ENCODE results near the gene TMEM37. TPM values are rescaled to one million over a fixed set of nuclear protein-coding genes. Genes with fewer than 3 reads are reported as not detected.
A peak's percentile ranks its signal among the peaks of the same experiment; 100 is the strongest.

Gene TMEM37
- total and polyA plus RNA-seq, 2 of the 13 experiments (the other 11 are each of a cell fraction or from before 2014, with no cell fraction given) = 37.7 to 115 TPM

- TF ChIP-seq PHF21A (CRISPR knock-in tag; IDR thresholded peaks at IDR 0.05) = peak; percentile 81
- TF ChIP-seq TEAD2 (CRISPR knock-in tag; IDR thresholded peaks at IDR 0.05) = no peak; the same call in 1 of the 2 replicates
- TF ChIP-seq, protein P1, sequence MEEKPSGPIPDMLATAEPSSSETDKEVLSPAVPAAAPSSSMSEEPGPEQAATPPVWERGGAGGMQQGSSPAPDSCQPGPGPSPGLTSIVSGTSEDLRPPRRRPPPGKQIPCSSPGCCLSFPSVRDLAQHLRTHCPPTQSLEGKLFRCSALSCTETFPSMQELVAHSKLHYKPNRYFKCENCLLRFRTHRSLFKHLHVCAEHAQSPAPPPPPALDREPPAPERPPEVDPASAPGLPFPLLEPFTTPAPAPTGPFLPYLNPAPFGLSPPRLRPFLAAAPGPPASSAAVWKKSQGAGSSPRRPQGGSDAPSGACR (CRISPR knock-in tag; IDR thresholded peaks at IDR 0.05) = peak; percentile 91
- 0 out of 2 replicates have a peak, but pooled peaks have one; percentile 30 for TF ChIP-seq THYN1 (CRISPR knock-in tag; IDR thresholded peaks at IDR 0.05; ENCODE audit: borderline replicate concordance, low read depth)
- 0 out of 2 replicates have a peak, but pooled peaks have one; percentile 33 for TF ChIP-seq ZNF740 (CRISPR knock-in tag; IDR thresholded peaks at IDR 0.05)
- peak; percentile 87; the same call in 1 of the 2 replicates for TF ChIP-seq RXRA (CRISPR knock-in tag; IDR thresholded peaks at IDR 0.05)
- peak; percentile 80; the same call in 1 of the 2 replicates for TF ChIP-seq RFXAP (CRISPR knock-in tag; IDR thresholded peaks at IDR 0.05; ENCODE audit: borderline replicate concordance)
- TF ChIP-seq, protein P2, sequence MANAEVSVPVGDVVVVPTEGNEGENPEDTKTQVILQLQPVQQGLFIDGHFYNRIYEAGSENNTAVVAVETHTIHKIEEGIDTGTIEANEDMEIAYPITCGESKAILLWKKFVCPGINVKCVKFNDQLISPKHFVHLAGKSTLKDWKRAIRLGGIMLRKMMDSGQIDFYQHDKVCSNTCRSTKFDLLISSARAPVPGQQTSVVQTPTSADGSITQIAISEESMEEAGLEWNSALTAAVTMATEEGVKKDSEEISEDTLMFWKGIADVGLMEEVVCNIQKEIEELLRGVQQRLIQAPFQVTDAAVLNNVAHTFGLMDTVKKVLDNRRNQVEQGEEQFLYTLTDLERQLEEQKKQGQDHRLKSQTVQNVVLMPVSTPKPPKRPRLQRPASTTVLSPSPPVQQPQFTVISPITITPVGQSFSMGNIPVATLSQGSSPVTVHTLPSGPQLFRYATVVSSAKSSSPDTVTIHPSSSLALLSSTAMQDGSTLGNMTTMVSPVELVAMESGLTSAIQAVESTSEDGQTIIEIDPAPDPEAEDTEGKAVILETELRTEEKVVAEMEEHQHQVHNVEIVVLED (CRISPR knock-in tag; IDR thresholded peaks at IDR 0.05; ENCODE audit: borderline replicate concordance) = no peak
- TF ChIP-seq ZNF567 (CRISPR knock-in tag; IDR thresholded peaks at IDR 0.05; ENCODE audit: borderline replicate concordance) = no peak; the same call in 1 of the 2 replicates
- no peak for TF ChIP-seq BRCA1 (CRISPR knock-in tag; IDR thresholded peaks at IDR 0.05)
- TF ChIP-seq ZNF607 (CRISPR knock-in tag; IDR thresholded peaks at IDR 0.05; ENCODE audit: borderline replicate concordance) = peak; percentile 89; the same call in 1 of the 2 replicates
- peak; percentile 83 for TF ChIP-seq NFE2 (CRISPR knock-in tag; IDR thresholded peaks at IDR 0.05)
- TF ChIP-seq SIX4 (CRISPR knock-in tag; IDR thresholded peaks at IDR 0.05) = peak; percentile 99
- TF ChIP-seq ATF4 (CRISPR knock-in tag; IDR thresholded peaks at IDR 0.05) = no peak; a peak in 2 of 4 replicates
- TF ChIP-seq, protein P3, sequence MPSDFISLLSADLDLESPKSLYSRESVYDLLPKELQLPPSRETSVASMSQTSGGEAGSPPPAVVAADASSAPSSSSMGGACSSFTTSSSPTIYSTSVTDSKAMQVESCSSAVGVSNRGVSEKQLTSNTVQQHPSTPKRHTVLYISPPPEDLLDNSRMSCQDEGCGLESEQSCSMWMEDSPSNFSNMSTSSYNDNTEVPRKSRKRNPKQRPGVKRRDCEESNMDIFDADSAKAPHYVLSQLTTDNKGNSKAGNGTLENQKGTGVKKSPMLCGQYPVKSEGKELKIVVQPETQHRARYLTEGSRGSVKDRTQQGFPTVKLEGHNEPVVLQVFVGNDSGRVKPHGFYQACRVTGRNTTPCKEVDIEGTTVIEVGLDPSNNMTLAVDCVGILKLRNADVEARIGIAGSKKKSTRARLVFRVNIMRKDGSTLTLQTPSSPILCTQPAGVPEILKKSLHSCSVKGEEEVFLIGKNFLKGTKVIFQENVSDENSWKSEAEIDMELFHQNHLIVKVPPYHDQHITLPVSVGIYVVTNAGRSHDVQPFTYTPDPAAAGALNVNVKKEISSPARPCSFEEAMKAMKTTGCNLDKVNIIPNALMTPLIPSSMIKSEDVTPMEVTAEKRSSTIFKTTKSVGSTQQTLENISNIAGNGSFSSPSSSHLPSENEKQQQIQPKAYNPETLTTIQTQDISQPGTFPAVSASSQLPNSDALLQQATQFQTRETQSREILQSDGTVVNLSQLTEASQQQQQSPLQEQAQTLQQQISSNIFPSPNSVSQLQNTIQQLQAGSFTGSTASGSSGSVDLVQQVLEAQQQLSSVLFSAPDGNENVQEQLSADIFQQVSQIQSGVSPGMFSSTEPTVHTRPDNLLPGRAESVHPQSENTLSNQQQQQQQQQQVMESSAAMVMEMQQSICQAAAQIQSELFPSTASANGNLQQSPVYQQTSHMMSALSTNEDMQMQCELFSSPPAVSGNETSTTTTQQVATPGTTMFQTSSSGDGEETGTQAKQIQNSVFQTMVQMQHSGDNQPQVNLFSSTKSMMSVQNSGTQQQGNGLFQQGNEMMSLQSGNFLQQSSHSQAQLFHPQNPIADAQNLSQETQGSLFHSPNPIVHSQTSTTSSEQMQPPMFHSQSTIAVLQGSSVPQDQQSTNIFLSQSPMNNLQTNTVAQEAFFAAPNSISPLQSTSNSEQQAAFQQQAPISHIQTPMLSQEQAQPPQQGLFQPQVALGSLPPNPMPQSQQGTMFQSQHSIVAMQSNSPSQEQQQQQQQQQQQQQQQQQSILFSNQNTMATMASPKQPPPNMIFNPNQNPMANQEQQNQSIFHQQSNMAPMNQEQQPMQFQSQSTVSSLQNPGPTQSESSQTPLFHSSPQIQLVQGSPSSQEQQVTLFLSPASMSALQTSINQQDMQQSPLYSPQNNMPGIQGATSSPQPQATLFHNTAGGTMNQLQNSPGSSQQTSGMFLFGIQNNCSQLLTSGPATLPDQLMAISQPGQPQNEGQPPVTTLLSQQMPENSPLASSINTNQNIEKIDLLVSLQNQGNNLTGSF (CRISPR knock-in tag; IDR thresholded peaks at IDR 0.05) = peak; percentile 81
- TF ChIP-seq ZNF543 (CRISPR knock-in tag; IDR thresholded peaks at IDR 0.05) = peak; percentile 92
Measured at GRCh38 chr2:119431155-119431975, at the start of gene TMEM37 (continued).

Measured in HepG2 (cell line).